Osteocyte (in vitro differentiated cells): Measurements from ENCODE around the gene GHR. TPM values are rescaled to one million over a fixed set of nuclear protein-coding genes. Genes with fewer than 3 reads are reported as not detected.

Experiments used
- DNase-seq: peaks from one replicate; pipeline ENCODE4 v3.0.0; 2021; ENCODE audit warnings: mixed read lengths; ENCODE audit not compliant: unreplicated experiment; ENCODE audit errors: extremely low spot score
- H3K27ac Mint-ChIP-seq: one replicate; pipeline ENCODE4 v1.8.0; 2021; ENCODE audit warnings: mild to moderate bottlenecking, mixed read lengths; ENCODE audit not compliant: unreplicated experiment
- H3K27me3 Mint-ChIP-seq: one replicate; pipeline ENCODE4 v1.8.0; 2021; ENCODE audit warnings: mixed read lengths; ENCODE audit not compliant: unreplicated experiment
- H3K36me3 Mint-ChIP-seq: one replicate; pipeline ENCODE4 v1.8.0; 2021; ENCODE audit warnings: mixed read lengths; ENCODE audit not compliant: unreplicated experiment
- H3K4me1 Mint-ChIP-seq: one replicate; pipeline ENCODE4 v1.8.0; 2021; ENCODE audit warnings: mixed read lengths; ENCODE audit not compliant: unreplicated experiment
- H3K4me3 Mint-ChIP-seq: one replicate; pipeline ENCODE4 v1.8.0; 2021; ENCODE audit warnings: mild to moderate bottlenecking, moderate library complexity, mixed read lengths; ENCODE audit not compliant: unreplicated experiment
- H3K9me3 Mint-ChIP-seq: one replicate; pipeline ENCODE4 v1.8.0; 2021; ENCODE audit warnings: mixed read lengths; ENCODE audit not compliant: unreplicated experiment
- total RNA-seq: library from RNA; stranded (reverse); gene quantifications from 2 replicates; pipeline ENCODE4 v1.2.1, GENCODE V29; 2021
- TF ChIP-seq, protein P1 (sequence below): fragments of 200-600 bp; sonication (generic); IDR thresholded peaks from 2 replicates; pipeline ENCODE4 v1.5.0; 2021; ENCODE audit warnings: antibody characterized with exemption, mild to moderate bottlenecking, moderate library complexity

Gene GHR
- total RNA-seq, 1 donor from 2014 or later: 2.3 TPM

DNA sequence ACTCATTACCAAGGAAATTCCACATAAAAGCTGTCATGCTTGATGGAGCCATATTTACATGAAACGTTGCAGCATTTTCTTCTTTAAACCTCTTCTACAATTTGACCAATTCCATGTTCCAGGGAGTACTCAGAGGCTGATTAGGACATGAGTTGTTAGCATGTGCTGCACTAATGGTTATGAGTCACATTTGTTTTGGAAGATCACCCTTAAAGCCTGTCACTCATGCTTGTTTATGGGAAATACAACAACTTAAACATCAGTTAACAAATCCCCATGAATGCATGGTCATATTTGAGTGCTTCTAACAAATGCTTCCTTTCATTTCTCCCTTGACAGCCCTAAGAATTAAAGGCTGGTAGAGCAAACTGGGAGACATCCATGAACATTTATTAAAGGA lies 156.1 kb downstream of the GHR start:
- TF ChIP-seq, protein P1, sequence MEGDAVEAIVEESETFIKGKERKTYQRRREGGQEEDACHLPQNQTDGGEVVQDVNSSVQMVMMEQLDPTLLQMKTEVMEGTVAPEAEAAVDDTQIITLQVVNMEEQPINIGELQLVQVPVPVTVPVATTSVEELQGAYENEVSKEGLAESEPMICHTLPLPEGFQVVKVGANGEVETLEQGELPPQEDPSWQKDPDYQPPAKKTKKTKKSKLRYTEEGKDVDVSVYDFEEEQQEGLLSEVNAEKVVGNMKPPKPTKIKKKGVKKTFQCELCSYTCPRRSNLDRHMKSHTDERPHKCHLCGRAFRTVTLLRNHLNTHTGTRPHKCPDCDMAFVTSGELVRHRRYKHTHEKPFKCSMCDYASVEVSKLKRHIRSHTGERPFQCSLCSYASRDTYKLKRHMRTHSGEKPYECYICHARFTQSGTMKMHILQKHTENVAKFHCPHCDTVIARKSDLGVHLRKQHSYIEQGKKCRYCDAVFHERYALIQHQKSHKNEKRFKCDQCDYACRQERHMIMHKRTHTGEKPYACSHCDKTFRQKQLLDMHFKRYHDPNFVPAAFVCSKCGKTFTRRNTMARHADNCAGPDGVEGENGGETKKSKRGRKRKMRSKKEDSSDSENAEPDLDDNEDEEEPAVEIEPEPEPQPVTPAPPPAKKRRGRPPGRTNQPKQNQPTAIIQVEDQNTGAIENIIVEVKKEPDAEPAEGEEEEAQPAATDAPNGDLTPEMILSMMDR: no peak
- Mint-ChIP-seq H3K27me3 (peaks cover 2% of the 10 kb centered on the region), H3K9me3 (no peaks in the 10 kb centered on the region), H3K4me1 (no peaks in the 10 kb centered on the region), H3K36me3 (no peaks in the 10 kb centered on the region), H3K4me3 (no peak overlapping the region), H3K27ac (no peak overlapping the region)
- DNase-seq: no peak

DNA sequence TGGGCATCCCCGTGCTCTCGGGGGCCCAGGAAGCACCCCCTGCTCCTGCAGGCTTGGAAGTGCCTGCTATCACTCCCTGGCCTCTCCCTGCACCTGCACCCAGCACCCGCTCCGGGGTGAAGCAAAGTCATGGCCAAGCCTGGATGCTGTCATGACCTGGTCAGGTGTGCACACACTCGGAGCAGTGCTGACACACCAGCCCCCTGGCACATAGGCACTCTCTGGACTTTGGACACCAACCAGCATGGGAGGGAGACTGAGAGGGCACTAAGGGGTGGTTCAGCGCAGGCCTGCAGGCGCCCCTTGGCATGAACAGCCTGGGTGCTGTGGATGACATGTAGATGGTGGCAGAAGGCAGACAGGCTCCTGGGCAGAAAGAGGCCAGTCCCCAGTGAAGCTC lies 158.6 kb downstream of the GHR start:
- TF ChIP-seq, protein P1: no peak
- DNase-seq: no peak
- H3K27me3 Mint-ChIP-seq: peaks cover 5% of the 10 kb centered on the region

DNA sequence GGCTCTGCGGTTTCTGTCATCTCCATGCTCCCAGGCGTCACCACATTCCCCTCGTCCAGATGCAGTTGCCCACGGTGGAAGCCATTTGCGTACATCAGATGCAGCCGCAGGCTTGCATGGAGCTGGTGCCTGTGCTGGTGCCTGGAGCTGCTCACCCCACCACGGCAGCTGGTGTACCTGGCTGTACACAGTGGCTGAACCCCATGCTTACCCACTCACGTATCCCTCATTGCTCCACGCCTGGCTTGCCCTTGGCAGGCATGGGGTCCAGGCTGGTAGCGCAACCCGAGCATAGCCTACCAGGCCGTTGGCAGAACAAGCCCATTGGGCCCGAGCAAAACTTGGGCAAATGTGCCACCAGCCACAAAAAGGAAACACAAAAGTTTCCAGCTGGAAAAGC lies 159.5 kb downstream of the GHR start:
- Mint-ChIP-seq H3K4me3 (no peak overlapping the region), H3K9me3 (no peaks in the 10 kb centered on the region), H3K4me1 (no peaks in the 10 kb centered on the region), H3K36me3 (no peaks in the 10 kb centered on the region), H3K27me3 (peaks cover 5% of the 10 kb centered on the region), H3K27ac (no peak overlapping the region)
- TF ChIP-seq, protein P1: no peak
- DNase-seq: no peak

More for the DNA sequence above, 158.6 kb downstream of the GHR start:
- Mint-ChIP-seq H3K27ac (no peak overlapping the region), H3K36me3 (no peaks in the 10 kb centered on the region), H3K4me3 (no peak overlapping the region), H3K4me1 (no peaks in the 10 kb centered on the region), H3K9me3 (no peaks in the 10 kb centered on the region)

DNA sequence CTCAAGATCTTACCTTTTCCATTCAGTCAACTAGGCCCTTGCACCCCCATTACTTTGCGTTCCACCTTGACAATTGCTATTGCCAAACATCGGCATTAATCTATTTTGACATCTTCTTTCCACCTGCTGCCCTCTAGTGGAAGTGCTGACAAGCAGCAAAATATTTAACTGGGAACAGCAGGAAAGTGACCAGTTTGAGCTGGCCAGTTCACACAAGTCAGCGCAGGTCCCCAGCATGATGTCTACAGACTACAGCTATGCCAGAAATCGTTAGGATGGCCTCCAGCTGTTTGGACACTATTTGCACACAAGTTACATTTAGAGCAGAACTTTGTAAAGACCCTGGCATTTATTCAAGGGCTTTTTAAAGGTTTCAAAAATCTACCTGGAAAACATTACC lies 160.1 kb downstream of the GHR start:
- DNase-seq: no peak
- Mint-ChIP-seq H3K4me3 (no peak overlapping the region), H3K27ac (no peak overlapping the region), H3K27me3 (peaks cover 5% of the 10 kb centered on the region), H3K9me3 (no peaks in the 10 kb centered on the region), H3K36me3 (no peaks in the 10 kb centered on the region), H3K4me1 (no peaks in the 10 kb centered on the region)
- TF ChIP-seq, protein P1: peak; percentile 85

DNA sequence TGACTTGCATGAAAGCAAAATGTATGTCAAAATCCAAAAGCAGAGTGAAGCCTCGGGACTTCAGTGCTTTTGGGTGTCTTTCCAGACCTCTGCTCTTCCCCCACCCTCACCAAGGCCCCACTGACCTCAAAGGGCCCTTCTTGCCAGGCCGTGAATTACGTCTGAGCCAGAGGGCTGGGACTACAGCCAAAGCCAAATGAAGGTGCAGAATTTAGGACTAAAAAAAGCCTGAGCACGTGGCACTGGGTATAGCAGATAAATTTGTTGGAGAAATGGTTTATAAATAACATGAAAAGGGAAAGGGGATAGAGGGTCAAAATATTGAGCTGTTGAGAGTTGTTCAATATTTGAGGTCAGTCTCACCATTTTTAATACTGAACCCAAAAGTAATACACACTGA lies 163.4 kb downstream of the GHR start:
- H3K4me1 Mint-ChIP-seq: no peaks in the 10 kb centered on the region
- H3K36me3 Mint-ChIP-seq: no peaks in the 10 kb centered on the region
- no peak overlapping the region for H3K27ac Mint-ChIP-seq
- H3K27me3 Mint-ChIP-seq: peaks cover 8% of the 10 kb centered on the region
- TF ChIP-seq, protein P1: no peak
- H3K4me3 Mint-ChIP-seq: no peak overlapping the region
- DNase-seq: no peak
- H3K9me3 Mint-ChIP-seq: no peaks in the 10 kb centered on the region
